HG02870 (cell line): ENCODE data around the gene B4GALT3.

Experiments used
- ATAC-seq: cut with Tn5 transposase; IDR thresholded peaks from one replicate; pipeline ENCODE4 v1.9.1; 2021; ENCODE audit warnings: mild to moderate bottlenecking, moderate library complexity; ENCODE audit not compliant: unreplicated experiment

B4GALT3 gene

GRCh38 chr1:161164901-161165610 is 12.3 kb downstream of the B4GALT3 start:
- no peak for ATAC-seq

GRCh38 chr1:161163793-161164192 is 13.5 kb downstream of the B4GALT3 start:
- ATAC-seq, result no peak

- ATAC-seq, result no peak
Observed at GRCh38 chr1:161162806-161163205, 14.5 kb downstream of the B4GALT3 start.

- no peak for ATAC-seq
Observed at GRCh38 chr1:161162052-161162451, 15.3 kb downstream of the B4GALT3 start.

DNA sequence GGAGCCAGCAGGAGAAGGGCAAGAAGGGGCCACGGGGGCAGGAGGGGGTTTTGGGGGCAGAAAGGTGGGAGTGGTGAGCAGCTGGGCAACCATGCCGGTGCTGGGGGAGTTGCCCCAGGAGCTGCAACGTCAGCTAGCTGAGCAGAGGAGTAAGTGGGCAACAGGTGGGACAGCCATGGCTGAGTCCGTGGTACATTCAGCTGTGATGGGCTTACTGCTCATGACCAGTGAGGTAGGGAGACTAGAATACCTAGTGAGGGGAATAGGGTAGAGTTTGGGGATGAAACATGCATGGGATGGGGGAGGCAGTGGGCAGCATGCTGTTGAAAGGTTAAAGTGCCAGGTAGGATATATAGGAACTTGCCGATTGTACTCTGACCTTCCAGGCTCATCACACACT is 15.7 kb downstream of the B4GALT3 start:
- ATAC-seq, result no peak

DNA sequence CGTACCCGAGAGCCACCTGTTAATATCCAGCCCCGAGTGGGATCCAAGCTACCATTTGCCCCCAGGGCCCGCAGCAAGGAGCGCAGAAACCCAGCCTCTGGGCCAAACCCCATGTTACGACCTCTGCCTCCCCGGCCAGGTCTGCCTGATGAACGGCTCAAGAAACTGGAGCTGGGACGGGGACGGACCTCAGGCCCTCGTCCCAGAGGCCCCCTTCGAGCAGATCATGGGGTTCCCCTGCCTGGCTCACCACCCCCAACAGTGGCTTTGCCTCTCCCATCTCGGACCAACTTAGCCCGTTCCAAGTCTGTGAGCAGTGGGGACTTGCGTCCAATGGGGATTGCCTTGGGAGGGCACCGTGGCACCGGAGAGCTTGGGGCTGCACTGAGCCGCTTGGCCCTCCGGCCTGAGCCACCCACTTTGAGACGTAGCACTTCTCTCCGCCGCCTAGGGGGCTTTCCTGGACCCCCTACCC is 16.6 kb downstream of the B4GALT3 start:
- no peak for ATAC-seq

DNA sequence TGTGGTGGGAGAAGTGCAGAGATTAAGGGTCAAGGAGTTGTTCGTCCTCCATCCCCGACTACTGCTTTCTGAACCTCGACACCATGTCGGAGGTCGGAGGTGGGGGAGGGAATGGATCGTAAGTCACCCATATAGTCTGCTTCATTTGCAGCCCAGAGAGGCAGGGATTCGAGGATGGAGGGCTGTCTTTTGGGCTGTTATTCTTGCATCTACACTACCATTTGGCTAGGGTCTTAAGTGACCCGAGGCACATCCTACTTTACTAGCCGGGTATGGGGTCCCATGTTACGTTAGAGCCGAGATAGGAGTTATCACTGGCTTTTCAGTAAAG is 17.4 kb downstream of the B4GALT3 start:
- no peak for ATAC-seq

GRCh38 chr1:161159087-161159912 is 18.0 kb downstream of the B4GALT3 start, which contains the start of gene USP21:
Gene USP21 (plus strand): TSS chr1:161159500. CDS start chr1:161160641, 1,141 bp downstream.
- peak; percentile 87 for ATAC-seq

- no peak for ATAC-seq
Observed at GRCh38 chr1:161158316-161159010, 18.8 kb downstream of the B4GALT3 start.

DNA sequence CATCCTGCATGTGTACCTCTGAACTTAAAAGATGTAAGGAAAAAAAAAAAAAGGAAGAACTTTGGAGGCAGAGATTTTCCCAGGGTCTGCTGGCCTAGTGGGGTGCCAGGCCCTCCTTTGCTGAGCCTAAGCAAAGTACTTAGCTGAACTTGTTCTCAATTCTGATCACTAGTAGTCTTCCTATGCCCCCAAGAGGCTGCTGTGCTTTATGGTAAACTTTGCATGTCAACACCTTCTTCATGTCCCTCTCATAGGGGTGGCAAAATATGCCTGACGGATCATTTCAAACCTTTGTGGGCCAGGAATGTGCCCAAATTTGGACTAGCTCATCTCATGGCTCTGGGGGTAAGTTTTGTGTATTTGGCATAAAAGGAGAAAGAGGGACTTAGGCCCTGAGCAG is 19.4 kb downstream of the B4GALT3 start:
- ATAC-seq, result no peak

- peak; percentile 84 for ATAC-seq
Observed at GRCh38 chr1:161153682-161154337, 23.5 kb downstream of the B4GALT3 start, which contains the start of gene UFC1. Gene UFC1 (plus strand): TSS chr1:161153978. CDS start chr1:161153998, 20 bp downstream.

GRCh38 chr1:161153176-161153575 is 24.1 kb downstream of the B4GALT3 start:
- no peak for ATAC-seq

DNA sequence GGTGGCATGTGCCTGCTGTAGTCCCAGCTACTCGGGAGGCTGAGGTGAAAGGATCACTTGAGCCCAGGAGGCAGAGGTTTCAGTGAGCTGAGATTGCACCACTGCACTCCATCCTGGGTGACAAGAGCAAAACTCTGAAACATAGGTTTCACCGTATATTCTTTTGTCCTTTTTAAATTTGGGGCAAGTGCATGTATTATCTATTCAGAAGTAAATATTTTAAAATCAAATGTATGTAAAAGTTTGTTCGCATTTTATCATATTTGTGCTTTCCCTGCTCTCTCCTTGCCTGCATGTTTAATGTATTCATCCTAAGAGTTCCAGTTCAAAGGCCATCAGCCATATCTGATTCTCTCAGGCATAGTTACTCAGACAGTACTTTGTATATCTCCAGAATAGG is 31.5 kb downstream of the B4GALT3 start:
- no peak for ATAC-seq

GRCh38 chr1:161140755-161141400 is 36.4 kb downstream of the B4GALT3 start:
- no peak for ATAC-seq

DNA sequence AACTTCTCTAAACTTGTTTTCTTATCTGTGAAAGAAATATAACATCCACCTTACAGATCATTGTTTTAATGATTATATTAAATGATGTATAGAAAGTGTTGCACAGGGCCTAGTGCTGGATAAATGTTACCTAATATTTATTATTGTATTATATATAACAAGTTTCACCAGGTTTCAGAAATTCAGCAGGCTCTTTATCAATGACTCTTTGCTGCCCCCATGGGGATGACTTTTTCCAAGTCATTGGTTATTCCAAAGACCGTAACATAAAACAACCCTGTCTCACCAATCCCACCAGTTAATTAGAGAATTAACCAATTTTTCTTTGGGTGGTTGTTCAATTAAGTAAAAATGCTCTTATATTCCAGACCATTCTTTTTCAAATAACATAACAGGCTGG is 37.5 kb downstream of the B4GALT3 start:
- no peak for ATAC-seq

DNA sequence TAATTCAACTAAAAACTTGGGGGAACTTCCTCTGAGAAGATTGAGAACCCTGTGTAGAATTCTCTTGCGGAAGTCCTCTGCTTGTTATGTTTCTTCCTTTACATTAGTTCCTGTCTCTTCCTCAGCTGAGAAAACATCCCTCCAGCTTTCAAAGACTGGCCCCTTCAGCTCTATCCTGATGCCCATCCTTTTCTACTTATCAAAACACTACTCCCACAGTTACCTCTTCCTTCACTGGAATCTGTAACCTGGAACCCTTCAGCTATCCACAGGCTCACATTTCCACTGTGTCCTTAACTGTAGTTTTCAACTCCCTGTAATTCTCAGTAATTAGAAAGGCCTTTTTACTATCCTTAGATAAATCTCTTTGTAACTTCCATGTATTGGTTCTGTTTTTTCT is 38.9 kb downstream of the B4GALT3 start:
- ATAC-seq, result no peak

DNA sequence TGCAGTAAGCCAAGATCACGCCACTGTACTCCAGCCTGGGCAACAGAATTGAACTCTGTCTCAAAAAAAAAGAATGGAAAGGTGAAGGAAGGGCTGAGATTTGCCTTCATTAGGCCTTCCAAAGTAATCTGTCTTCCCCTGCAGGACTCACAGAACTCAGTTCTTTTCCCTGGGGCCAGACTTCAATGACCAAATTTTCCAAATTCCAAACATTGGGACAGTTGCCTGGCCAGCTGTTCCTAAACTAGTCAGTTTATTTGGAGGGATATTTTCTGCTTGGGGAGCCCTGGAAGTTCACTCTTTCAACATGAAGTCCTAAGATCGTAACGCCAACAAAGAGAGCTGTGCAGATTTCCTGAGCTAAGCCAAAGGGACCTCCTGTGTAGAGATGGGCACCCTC is 39.4 kb downstream of the B4GALT3 start:
- no peak for ATAC-seq

- ATAC-seq, result no peak
Observed at GRCh38 chr1:161133220-161133740, 44.0 kb downstream of the B4GALT3 start.

GRCh38 chr1:161132410-161133219 is 44.7 kb downstream of the B4GALT3 start, which contains the start of gene DEDD:
Gene DEDD (minus strand): TSS chr1:161132667. CDS start chr1:161124462, 8,205 bp downstream.
- peak; percentile 96 for ATAC-seq
